ENCODE data around the gene SETD3.

The SETD3 gene

DNA sequence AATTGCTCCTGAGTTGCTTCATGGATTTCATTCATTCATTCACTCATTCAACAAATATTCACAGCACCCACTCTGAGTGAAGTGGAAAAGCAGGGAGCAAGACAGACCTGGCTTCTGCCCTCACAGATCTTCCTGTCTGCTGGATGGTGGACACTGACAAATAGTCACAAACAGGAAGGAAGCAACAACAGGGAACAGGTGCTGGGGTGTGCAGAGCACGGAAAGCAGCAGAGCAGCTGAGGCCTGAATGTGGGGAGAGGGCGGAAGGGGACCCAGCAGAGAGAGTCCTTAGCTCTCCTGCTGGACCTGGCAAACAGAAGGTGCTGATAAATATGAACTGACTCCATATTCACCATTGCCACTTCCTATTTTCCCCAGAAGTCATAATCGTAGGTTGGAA lies 54.4 kb downstream of the SETD3 start:
- H3K9ac ChIP-seq (ENCODE audit: low read length): no peak overlapping the region
- H3K27me3 ChIP-seq (ENCODE audit: low read length): no peaks in the 10 kb centered on the region
- no peak for TF ChIP-seq EZH2phosphoT487 (conservative IDR thresholded peaks at IDR 0.05; ENCODE audit: low read length)
- TF ChIP-seq, protein P1, sequence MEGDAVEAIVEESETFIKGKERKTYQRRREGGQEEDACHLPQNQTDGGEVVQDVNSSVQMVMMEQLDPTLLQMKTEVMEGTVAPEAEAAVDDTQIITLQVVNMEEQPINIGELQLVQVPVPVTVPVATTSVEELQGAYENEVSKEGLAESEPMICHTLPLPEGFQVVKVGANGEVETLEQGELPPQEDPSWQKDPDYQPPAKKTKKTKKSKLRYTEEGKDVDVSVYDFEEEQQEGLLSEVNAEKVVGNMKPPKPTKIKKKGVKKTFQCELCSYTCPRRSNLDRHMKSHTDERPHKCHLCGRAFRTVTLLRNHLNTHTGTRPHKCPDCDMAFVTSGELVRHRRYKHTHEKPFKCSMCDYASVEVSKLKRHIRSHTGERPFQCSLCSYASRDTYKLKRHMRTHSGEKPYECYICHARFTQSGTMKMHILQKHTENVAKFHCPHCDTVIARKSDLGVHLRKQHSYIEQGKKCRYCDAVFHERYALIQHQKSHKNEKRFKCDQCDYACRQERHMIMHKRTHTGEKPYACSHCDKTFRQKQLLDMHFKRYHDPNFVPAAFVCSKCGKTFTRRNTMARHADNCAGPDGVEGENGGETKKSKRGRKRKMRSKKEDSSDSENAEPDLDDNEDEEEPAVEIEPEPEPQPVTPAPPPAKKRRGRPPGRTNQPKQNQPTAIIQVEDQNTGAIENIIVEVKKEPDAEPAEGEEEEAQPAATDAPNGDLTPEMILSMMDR (IDR thresholded peaks at IDR 0.05; ENCODE audit: insufficient read depth, low read length, poor library complexity, severe bottlenecking): no peak
- H3F3A ChIP-seq (ENCODE audit: insufficient read depth): no peaks in the 10 kb centered on the region
- no peaks in the 10 kb centered on the region for H3K79me2 ChIP-seq (ENCODE audit: insufficient read depth, low read length)
- H4K20me1 ChIP-seq (ENCODE audit: low read depth, low read length): no peaks in the 10 kb centered on the region
- no peak overlapping the region for H3K4me2 ChIP-seq (ENCODE audit: low read depth, low read length, poor library complexity, severe bottlenecking)
- no peaks in the 10 kb centered on the region for H3K9me2 ChIP-seq (replicated peaks; ENCODE audit: insufficient read depth, low read length)
- H3K36me3 ChIP-seq (ENCODE audit: low read length): no peaks in the 10 kb centered on the region
- no peak overlapping the region for H2AFZ ChIP-seq (ENCODE audit: low read depth, low read length, severe bottlenecking)
- H3K4me3 ChIP-seq (ENCODE audit: insufficient read depth, low read length, poor library complexity, severe bottlenecking): no peak overlapping the region
- no peak overlapping the region for H3K27ac ChIP-seq (ENCODE audit: low read depth, low read length)
- H3K9me3 ChIP-seq (ENCODE audit: insufficient read depth, low read length): no peaks in the 10 kb centered on the region

DNA sequence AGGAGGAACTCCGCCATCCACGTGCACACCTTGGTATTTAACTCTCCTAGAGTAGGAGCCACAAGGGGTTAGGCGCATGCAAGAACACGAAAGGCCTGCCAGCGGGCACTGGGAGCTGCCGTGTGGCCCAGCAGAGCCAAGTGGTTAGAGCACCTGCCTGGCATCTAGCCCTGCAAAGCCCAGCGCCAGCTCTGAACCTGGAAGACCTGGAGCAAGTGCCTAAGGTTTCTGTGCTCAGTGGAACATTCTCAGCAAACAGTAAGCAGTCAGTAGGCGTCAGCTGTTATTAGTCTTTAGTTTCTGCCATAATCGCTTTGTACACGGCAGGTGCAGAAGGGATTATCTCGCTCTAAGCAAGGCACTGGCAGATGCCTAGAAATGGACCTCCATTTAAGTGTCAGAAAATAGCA lies 55.4 kb downstream of the SETD3 start:
- no peaks in the 10 kb centered on the region for H3K9me2 ChIP-seq (replicated peaks; ENCODE audit: insufficient read depth, low read length)
- H3K27me3 ChIP-seq (ENCODE audit: low read length): no peaks in the 10 kb centered on the region
- H3K36me3 ChIP-seq (ENCODE audit: low read length): no peaks in the 10 kb centered on the region
- no peaks in the 10 kb centered on the region for H4K20me1 ChIP-seq (ENCODE audit: low read depth, low read length)
- H3K4me3 ChIP-seq (ENCODE audit: insufficient read depth, low read length, poor library complexity, severe bottlenecking): no peak overlapping the region
- no peaks in the 10 kb centered on the region for H3K9me3 ChIP-seq (ENCODE audit: insufficient read depth, low read length)
- 0 out of 2 replicates have a peak, but pooled peaks cover under 1% of the 10 kb centered on the region for H3K79me2 ChIP-seq (ENCODE audit: insufficient read depth, low read length)
- H3K27ac ChIP-seq (ENCODE audit: low read depth, low read length): no peak overlapping the region
- no peak overlapping the region for H2AFZ ChIP-seq (ENCODE audit: low read depth, low read length, severe bottlenecking)
- H3K4me2 ChIP-seq (ENCODE audit: low read depth, low read length, poor library complexity, severe bottlenecking): no peak overlapping the region
- no peak overlapping the region for H3K9ac ChIP-seq (ENCODE audit: low read length)
- TF ChIP-seq EZH2phosphoT487 (conservative IDR thresholded peaks at IDR 0.05; ENCODE audit: low read length): no peak
- TF ChIP-seq, protein P1 (IDR thresholded peaks at IDR 0.05; ENCODE audit: insufficient read depth, low read length, poor library complexity, severe bottlenecking): no peak
- H3F3A ChIP-seq (ENCODE audit: insufficient read depth): no peaks in the 10 kb centered on the region

DNA sequence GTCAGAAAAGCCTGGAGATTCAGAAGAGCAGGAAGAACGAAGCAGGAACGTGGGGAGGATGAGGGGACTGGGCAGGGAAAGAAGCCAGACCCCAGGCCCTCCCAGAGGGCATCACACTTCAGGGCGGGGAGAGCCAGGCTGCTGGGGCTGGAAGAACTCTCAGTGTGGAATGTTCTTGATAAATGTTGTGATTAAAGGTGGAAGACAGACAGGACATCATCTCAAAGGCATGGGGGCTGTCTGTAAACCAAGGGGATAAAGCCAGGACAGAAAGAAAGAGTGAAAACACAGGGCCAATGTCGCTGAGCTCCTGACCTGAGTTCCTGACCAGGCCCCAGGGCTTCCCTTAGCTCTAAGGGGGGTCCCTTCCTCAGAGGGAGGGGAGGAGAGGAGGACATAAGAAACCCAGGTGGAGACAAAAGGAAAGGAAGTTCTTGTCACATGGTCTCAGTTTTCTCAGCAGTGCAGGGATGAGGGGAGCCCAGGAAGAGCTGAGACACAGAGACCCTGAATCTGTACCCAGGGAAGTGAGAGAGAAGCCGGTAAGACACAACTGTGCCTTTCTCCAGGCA lies 56.3 kb downstream of the SETD3 start:
- no peak overlapping the region for H2AFZ ChIP-seq (ENCODE audit: low read depth, low read length, severe bottlenecking)
- H3K79me2 ChIP-seq (ENCODE audit: insufficient read depth, low read length): 0 out of 2 replicates have a peak, but pooled peaks cover 4% of the 10 kb centered on the region
- no peak overlapping the region for H3K4me3 ChIP-seq (ENCODE audit: insufficient read depth, low read length, poor library complexity, severe bottlenecking)
- TF ChIP-seq, protein P1 (IDR thresholded peaks at IDR 0.05; ENCODE audit: insufficient read depth, low read length, poor library complexity, severe bottlenecking): no peak
- no peak for TF ChIP-seq EZH2phosphoT487 (conservative IDR thresholded peaks at IDR 0.05; ENCODE audit: low read length)
- H4K20me1 ChIP-seq (ENCODE audit: low read depth, low read length): no peaks in the 10 kb centered on the region
- no peak overlapping the region for H3K9ac ChIP-seq (ENCODE audit: low read length)
- H3K9me3 ChIP-seq (ENCODE audit: insufficient read depth, low read length): no peaks in the 10 kb centered on the region
- no peaks in the 10 kb centered on the region for H3K36me3 ChIP-seq (ENCODE audit: low read length)
- H3K27me3 ChIP-seq (ENCODE audit: low read length): no peaks in the 10 kb centered on the region
- H3K9me2 ChIP-seq (replicated peaks; ENCODE audit: insufficient read depth, low read length): no peaks in the 10 kb centered on the region
- H3F3A ChIP-seq (ENCODE audit: insufficient read depth): no peaks in the 10 kb centered on the region
- no peak overlapping the region for H3K27ac ChIP-seq (ENCODE audit: low read depth, low read length)
- no peak overlapping the region for H3K4me2 ChIP-seq (ENCODE audit: low read depth, low read length, poor library complexity, severe bottlenecking)

Measured in SU-DHL-6 (cell line).